Right atrium auricular region (tissue), 2 donors: ENCODE measurements around the gene XYLB. TPM values are rescaled to one million over a fixed set of nuclear protein-coding genes. Genes with fewer than 3 reads are reported as not detected.
"Not testable (repeated sequence)": the region's sequence is repeated elsewhere in the genome, so short reads cannot be mapped to it uniquely, and the experiment has no call there.

Experiments
- DNase-seq: peaks from one replicate; pipeline ENCODE4 v3.0.0-alpha.2; 2019; ENCODE audit warnings: low spot score
- H3K27ac ChIP-seq, 2 donors: fragments of 200-600 bp; sonication (generic); 1 replicate in 1 of 2; 2 replicates in 1 of 2; pipeline ENCODE4 v1.5.1; 2016 to 2019
- H3K27me3 ChIP-seq, 2 donors: fragments of 200-600 bp; sonication (generic); one replicate each; pipeline versions ENCODE4 v1.5.1 to v1.6.0; 2017 to 2019
- H3K36me3 ChIP-seq: fragments of 200-600 bp; sonication (generic); one replicate; pipeline ENCODE4 v1.5.1; 2016
- H3K4me1 ChIP-seq, 2 donors: fragments of 200-600 bp; sonication (generic); one replicate each; pipeline versions ENCODE4 v1.5.1 to v1.6.0; 2017 to 2019
- H3K4me3 ChIP-seq, 2 donors: fragments of 200-600 bp; sonication (generic); 1 replicate in 1 of 2; 2 replicates in 1 of 2; pipeline ENCODE4 v1.5.1; 2017 to 2019; ENCODE audit warnings: mild to moderate bottlenecking in 1 of 2, moderate library complexity in 1 of 2
- H3K9me3 ChIP-seq, 2 donors: fragments of 200-600 bp; sonication (generic); one replicate each; pipeline ENCODE4 v1.5.1; 2019
- total RNA-seq, 2 donors: library from RNA; depleted of rRNA; stranded (reverse); fragments of >200 nt; gene quantifications; one replicate each; pipeline ENCODE4 v1.1.0, GENCODE V29; 2016
- TF ChIP-seq, protein P1 (sequence below), 2 donors: fragments of 200-600 bp; sonication (generic); IDR thresholded peaks; one replicate each; pipeline ENCODE4 v1.5.1; 2019; ENCODE audit warnings: antibody characterized with exemption in 2 of 2

The XYLB gene
- total RNA-seq, 2 donors from 2014 or later = 0.70 to 0.79 TPM

GRCh38 chr3:38433661-38434060 is 87.1 kb downstream of the XYLB start:
- H3K27me3 ChIP-seq, H3K36me3 ChIP-seq, H3K27ac ChIP-seq, H3K4me1 ChIP-seq, DNase-seq, H3K4me3 ChIP-seq: not testable (repeated sequence)
- peaks cover 12 to 21% of the 10 kb centered on the region in 2 donors for H3K9me3 ChIP-seq

DNA sequence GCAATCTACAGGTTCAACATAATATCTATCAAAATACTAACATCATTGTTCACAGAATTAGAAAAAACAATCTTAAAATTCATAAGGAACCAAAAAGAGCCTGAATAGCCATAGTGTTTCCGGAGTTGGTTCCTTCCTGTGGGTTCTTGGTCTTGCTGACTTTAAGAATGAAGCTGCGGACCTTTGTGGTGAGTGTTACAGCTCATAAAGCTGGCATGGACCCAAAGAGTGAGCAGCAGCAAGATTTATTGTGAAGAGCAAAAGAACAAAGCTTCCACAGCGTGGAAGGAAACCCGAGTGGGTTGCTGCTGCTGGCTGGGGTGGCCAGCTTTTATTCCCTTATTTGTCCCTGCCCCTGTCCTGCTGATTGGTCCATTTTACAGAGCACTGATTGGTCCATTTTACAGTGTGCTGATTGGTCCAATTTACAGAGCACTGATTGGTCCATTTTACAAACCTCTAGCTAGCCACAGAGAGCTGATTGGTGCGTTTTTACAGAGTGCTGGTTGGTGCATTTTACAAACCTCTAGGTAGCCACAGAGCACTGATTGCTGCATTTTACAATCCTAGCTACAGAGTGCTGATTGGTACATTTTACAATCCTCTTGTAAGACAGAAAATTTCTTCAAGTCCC is 92.0 kb downstream of the XYLB start:
- DNase-seq, H3K4me3 ChIP-seq, H3K27ac ChIP-seq, H3K27me3 ChIP-seq, H3K36me3 ChIP-seq, H3K4me1 ChIP-seq: not testable (repeated sequence)
- peaks cover 1 to 15% of the 10 kb centered on the region in 2 donors for H3K9me3 ChIP-seq

DNA sequence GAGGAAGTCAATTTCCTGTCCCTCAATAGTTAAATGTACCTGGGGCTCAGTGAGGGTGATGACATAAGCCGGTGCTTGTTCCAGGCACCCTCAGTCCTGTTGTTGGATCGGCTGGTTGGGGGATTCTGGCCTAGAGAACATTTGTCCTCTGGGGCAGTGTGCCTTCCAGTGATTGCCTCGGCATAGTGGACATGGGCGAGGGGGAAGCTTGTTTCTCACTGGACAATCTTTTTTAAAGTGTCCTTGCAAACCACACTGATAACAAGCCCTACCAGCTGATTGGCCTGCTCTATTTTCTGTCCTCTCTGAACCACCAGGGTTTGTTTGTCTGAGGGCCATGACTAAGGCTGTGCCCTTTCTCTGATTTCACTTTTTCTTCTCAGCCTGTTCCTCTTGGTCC is 96.6 kb downstream of the XYLB start:
- not testable (repeated sequence) for DNase-seq, H3K27me3 ChIP-seq, H3K4me1 ChIP-seq

GRCh38 chr3:38446085-38446686 is 99.6 kb downstream of the XYLB start:
- TF ChIP-seq, protein P1, sequence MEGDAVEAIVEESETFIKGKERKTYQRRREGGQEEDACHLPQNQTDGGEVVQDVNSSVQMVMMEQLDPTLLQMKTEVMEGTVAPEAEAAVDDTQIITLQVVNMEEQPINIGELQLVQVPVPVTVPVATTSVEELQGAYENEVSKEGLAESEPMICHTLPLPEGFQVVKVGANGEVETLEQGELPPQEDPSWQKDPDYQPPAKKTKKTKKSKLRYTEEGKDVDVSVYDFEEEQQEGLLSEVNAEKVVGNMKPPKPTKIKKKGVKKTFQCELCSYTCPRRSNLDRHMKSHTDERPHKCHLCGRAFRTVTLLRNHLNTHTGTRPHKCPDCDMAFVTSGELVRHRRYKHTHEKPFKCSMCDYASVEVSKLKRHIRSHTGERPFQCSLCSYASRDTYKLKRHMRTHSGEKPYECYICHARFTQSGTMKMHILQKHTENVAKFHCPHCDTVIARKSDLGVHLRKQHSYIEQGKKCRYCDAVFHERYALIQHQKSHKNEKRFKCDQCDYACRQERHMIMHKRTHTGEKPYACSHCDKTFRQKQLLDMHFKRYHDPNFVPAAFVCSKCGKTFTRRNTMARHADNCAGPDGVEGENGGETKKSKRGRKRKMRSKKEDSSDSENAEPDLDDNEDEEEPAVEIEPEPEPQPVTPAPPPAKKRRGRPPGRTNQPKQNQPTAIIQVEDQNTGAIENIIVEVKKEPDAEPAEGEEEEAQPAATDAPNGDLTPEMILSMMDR (IDR thresholded peaks at IDR 0.05) = no peak
- H3K4me1 ChIP-seq = no peaks in the 10 kb centered on the region
- DNase-seq = no peak
- H3K27ac ChIP-seq = no peak overlapping the region
- no peaks in the 10 kb centered on the region for H3K9me3 ChIP-seq
- no peak overlapping the region for H3K4me3 ChIP-seq
- H3K27me3 ChIP-seq = no peaks in the 10 kb centered on the region
- no peaks in the 10 kb centered on the region for H3K36me3 ChIP-seq

More for the DNA sequence above, 96.6 kb downstream of the XYLB start:
- not testable (repeated sequence) for H3K4me3 ChIP-seq, H3K27ac ChIP-seq, H3K9me3 ChIP-seq, H3K36me3 ChIP-seq

GRCh38 chr3:38446812-38447211 is 100.2 kb downstream of the XYLB start:
- Histone ChIP-seq H3K36me3 (no peaks in the 10 kb centered on the region), H3K27ac (no peak overlapping the region), H3K4me1 (no peaks in the 10 kb centered on the region), H3K27me3 (no peaks in the 10 kb centered on the region), H3K4me3 (no peak overlapping the region), H3K9me3 (no peaks in the 10 kb centered on the region)
- no peak for DNase-seq
- TF ChIP-seq, protein P1 (IDR thresholded peaks at IDR 0.05) = no peak

GRCh38 chr3:38450853-38451252 is 104.3 kb downstream of the XYLB start:
- TF ChIP-seq, protein P1 (IDR thresholded peaks at IDR 0.05) = no peak
- H3K27me3 ChIP-seq = no peaks in the 10 kb centered on the region
- DNase-seq = no peak
- no peak overlapping the region for H3K4me3 ChIP-seq
- no peaks in the 10 kb centered on the region for H3K9me3 ChIP-seq
- no peak overlapping the region for H3K27ac ChIP-seq
- H3K4me1 ChIP-seq = peaks cover 0 to 13% of the 10 kb centered on the region in 2 donors
- H3K36me3 ChIP-seq = no peaks in the 10 kb centered on the region

- Histone ChIP-seq H3K27me3 (no peaks in the 10 kb centered on the region), H3K9me3 (no peaks in the 10 kb centered on the region), H3K36me3 (no peaks in the 10 kb centered on the region), H3K4me3 (peak within 1 kb of the TSS; percentile 73 to 77), H3K27ac (peak within 1 kb of the TSS; percentile 72 to 80), H3K4me1 (peaks cover 0 to 27% of the 10 kb centered on the region in 2 donors)
- peak; percentile 85 for DNase-seq
- TF ChIP-seq, protein P1 (IDR thresholded peaks at IDR 0.05) = no peak
These were observed 106.7 kb downstream of the XYLB start, which contains the start of gene ACVR2B for GRCh38 chr3:38453075-38453912. TSS of gene ACVR2B (plus strand) at chr3:38453890. CDS start at chr3:38454323, 433 bp downstream.
